Measurements from ENCODE around the gene GPC1. TPM values are rescaled to one million over a fixed set of nuclear protein-coding genes. Genes with fewer than 3 reads are reported as not detected.

GPC1 gene
- total and polyA plus RNA-seq, 11 donors, result 131 to 316 (median 193) TPM

DNA sequence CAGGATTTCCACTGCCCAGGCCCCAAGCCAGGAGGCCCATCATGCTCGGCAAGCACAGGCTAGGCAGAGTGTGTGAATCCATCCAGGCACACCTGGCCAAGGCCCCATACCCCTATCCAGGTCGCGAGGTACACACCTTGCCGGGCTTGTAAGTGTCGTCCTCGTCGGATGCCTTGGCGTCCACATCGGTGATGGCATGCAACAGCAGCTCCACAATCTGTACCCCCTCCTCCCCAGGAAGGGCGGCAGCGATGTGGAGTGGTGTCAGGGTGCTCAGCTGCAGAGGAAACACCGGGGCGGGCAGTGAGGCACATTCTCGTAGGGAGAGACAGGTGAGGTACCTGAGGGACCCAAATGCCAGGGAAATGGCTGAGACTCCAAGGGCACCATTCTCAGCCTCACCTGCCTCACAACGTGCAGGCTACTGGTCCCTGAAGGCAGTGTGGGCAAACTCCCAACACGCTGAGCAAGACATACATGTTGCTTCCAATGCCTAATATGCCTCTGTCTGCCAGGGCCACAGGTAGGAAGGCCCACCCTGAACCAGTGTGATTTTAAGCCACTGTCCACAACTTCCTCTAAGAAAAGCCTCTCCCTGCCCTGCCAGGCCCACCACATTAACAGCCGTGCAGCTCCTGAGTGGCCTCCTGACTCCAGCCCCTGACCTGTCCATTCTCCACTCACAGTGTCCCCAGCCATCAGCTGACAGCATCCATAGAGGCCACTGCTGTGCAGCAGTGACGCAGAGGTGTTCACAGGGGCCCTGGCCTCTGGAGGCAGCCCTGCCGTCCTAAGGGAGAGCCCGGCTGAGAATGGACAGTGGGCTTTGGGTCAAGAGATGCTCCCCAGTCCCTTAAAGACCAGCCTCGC is 77.4 kb downstream of the GPC1 start:
- WGBS, 4 donors, result 92 to 98% (median 96%) methylated on average over 18 to 21 of the region's 21 CpGs
- no peaks in the 10 kb centered on the region for H3K27me3 ChIP-seq
- H3K4me3 ChIP-seq, result no peak overlapping the region
- peaks cover 0 to 9% (median 1%) of the 10 kb centered on the region in 12 donors for H3K4me1 ChIP-seq
- no peak for DNase-seq
- H3K9me3 ChIP-seq, result no peaks in the 10 kb centered on the region
- intact Hi-C loops (cut with DNase I), result loop anchor here in 9 of 10 donors (5.0 to 10.0 kb wide), 4 partner anchors 189 to 329 kb away; no protein-coding TSS in a partner anchor
- no peak for TF ChIP-seq POLR2A (IDR thresholded peaks at IDR 0.05)
- TF ChIP-seq, protein P1, sequence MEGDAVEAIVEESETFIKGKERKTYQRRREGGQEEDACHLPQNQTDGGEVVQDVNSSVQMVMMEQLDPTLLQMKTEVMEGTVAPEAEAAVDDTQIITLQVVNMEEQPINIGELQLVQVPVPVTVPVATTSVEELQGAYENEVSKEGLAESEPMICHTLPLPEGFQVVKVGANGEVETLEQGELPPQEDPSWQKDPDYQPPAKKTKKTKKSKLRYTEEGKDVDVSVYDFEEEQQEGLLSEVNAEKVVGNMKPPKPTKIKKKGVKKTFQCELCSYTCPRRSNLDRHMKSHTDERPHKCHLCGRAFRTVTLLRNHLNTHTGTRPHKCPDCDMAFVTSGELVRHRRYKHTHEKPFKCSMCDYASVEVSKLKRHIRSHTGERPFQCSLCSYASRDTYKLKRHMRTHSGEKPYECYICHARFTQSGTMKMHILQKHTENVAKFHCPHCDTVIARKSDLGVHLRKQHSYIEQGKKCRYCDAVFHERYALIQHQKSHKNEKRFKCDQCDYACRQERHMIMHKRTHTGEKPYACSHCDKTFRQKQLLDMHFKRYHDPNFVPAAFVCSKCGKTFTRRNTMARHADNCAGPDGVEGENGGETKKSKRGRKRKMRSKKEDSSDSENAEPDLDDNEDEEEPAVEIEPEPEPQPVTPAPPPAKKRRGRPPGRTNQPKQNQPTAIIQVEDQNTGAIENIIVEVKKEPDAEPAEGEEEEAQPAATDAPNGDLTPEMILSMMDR (IDR thresholded peaks at IDR 0.05), result no peak
- ATAC-seq, result no peak
- no peak overlapping the region for H3K27ac ChIP-seq
- peaks cover 0 to 29% (median 0%) of the 10 kb centered on the region in 9 donors for H3K36me3 ChIP-seq

DNA sequence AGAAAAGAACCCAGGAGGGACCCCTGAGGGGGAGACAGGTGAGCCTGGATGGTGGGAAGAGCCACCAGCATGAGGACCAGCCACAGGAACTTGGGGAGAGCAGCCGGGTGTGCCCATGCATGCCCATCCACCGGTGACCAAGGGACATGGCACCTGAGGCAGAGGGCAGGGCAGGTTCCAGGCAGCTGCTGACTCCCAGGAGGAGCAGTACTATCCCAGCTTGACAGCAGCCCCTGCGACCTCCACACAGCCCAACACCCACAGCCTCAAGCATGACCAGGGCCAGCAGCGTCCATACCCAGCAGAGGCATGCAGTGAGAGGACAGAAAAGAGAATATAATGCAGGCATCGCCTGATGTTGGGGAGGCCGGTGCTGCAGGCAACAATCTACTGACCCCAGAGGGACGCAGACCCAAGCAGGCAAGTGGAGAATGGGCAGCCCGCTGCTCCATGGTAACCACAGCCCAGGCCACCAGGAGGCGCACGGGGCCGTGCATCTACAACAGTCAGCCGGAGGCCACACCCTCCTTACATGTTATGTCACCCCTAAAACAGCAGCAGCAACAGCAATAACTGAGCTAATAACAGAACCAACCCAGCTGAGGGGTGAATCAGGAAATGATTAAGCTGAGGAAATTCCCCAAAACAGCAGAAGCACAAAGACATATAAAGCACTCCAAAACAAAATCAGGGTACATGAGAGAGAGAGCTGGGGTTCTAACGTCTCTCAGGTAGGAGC is 78.3 kb downstream of the GPC1 start:
- TF ChIP-seq POLR2A (IDR thresholded peaks at IDR 0.05), result no peak
- TF ChIP-seq, protein P1 (IDR thresholded peaks at IDR 0.05), result peak; percentile 76 to 87 (median 80)
- Histone ChIP-seq H3K9me3 (no peaks in the 10 kb centered on the region), H3K4me1 (peaks cover 0 to 9% (median 1%) of the 10 kb centered on the region in 12 donors), H3K27ac (no peak overlapping the region), H3K36me3 (peaks cover 0 to 29% (median 0%) of the 10 kb centered on the region in 9 donors), H3K27me3 (no peaks in the 10 kb centered on the region), H3K4me3 (no peak overlapping the region)
- ATAC-seq (peak; percentile 65 to 96 (median 93)), DNase-seq (peak; percentile 74 to 90 (median 86))
- WGBS, 4 donors, result 32 to 42% (median 41%) methylated on average over 9 to 13 of the region's 13 CpGs
- intact Hi-C loops (cut with DNase I), result loop anchor here in 9 of 10 donors (5.0 to 10.0 kb wide), 4 partner anchors 189 to 329 kb away; no protein-coding TSS in a partner anchor

- 95 to 96% (median 96%) methylated on average over 2 of the region's 2 CpGs for WGBS, 4 donors
- ATAC-seq (no peak), DNase-seq (no peak)
- TF ChIP-seq POLR2A (IDR thresholded peaks at IDR 0.05), result no peak
- TF ChIP-seq, protein P1 (IDR thresholded peaks at IDR 0.05), result no peak
- Histone ChIP-seq H3K27ac (no peak overlapping the region), H3K4me3 (no peak overlapping the region), H3K9me3 (no peaks in the 10 kb centered on the region), H3K36me3 (peaks cover 0 to 23% (median 0%) of the 10 kb centered on the region in 9 donors), H3K27me3 (peaks cover 0 to 3% (median 0%) of the 10 kb centered on the region in 9 donors), H3K4me1 (peaks cover 0 to 9% (median 2%) of the 10 kb centered on the region in 12 donors)
- intact Hi-C loops (cut with DNase I), result loop anchor here in 9 of 10 donors (5.0 to 10.0 kb wide), 4 partner anchors 188 to 328 kb away; no protein-coding TSS in a partner anchor
These were observed 79.2 kb downstream of the GPC1 start for GRCh38 chr2:240514631-240515030.

All from heart left ventricle (tissue), 16 donors.